ENCODE results near the gene AKR1B15.
"Not testable (repeated sequence)": the region's sequence is repeated elsewhere in the genome, so short reads cannot be mapped to it uniquely, and the experiment has no call there.

The AKR1B15 gene

GRCh38 chr7:134532954-134533218, 16.0 kb upstream of the AKR1B15 start:
- no peak for DNase-seq (ENCODE audit: low spot score)

- no peak for DNase-seq (ENCODE audit: low spot score)
Observed at GRCh38 chr7:134533288-134533771, 15.6 kb upstream of the AKR1B15 start.

GRCh38 chr7:134534633-134535032, 14.3 kb upstream of the AKR1B15 start:
- DNase-seq (ENCODE audit: low spot score) = no peak

- DNase-seq (ENCODE audit: low spot score) = no peak
Observed at GRCh38 chr7:134535272-134535918, 13.5 kb upstream of the AKR1B15 start.

- no peak for DNase-seq (ENCODE audit: low spot score)
Observed at GRCh38 chr7:134535919-134536299, 13.0 kb upstream of the AKR1B15 start.

GRCh38 chr7:134536558-134536957, 12.4 kb upstream of the AKR1B15 start:
- DNase-seq (ENCODE audit: low spot score) = not testable (repeated sequence)

- DNase-seq (ENCODE audit: low spot score) = not testable (repeated sequence)
Observed at GRCh38 chr7:134537273-134537781, 11.6 kb upstream of the AKR1B15 start.

GRCh38 chr7:134539380-134540004, 9.4 kb upstream of the AKR1B15 start:
- no peak for DNase-seq (ENCODE audit: low spot score)

- not testable (repeated sequence) for DNase-seq (ENCODE audit: low spot score)
Observed at GRCh38 chr7:134541501-134542194, 7.3 kb upstream of the AKR1B15 start.

- no peak for DNase-seq (ENCODE audit: low spot score)
Observed at GRCh38 chr7:134542195-134542771, 6.6 kb upstream of the AKR1B15 start.

- DNase-seq (ENCODE audit: low spot score) = no peak
Observed at GRCh38 chr7:134545380-134545779, 3.5 kb upstream of the AKR1B15 start.

GRCh38 chr7:134545918-134546317, 3.0 kb upstream of the AKR1B15 start:
- no peak for DNase-seq (ENCODE audit: low spot score)

GRCh38 chr7:134546955-134547354, 2.0 kb upstream of the AKR1B15 start:
- no peak for DNase-seq (ENCODE audit: low spot score)

- DNase-seq (ENCODE audit: low spot score) = peak; percentile 82
Observed at GRCh38 chr7:134547397-134548054, 1.4 kb upstream of the AKR1B15 start.

- DNase-seq (ENCODE audit: low spot score) = no peak
Observed at GRCh38 chr7:134549366-134549765, 456 bp downstream of the AKR1B15 start.

- peak; percentile 8 for DNase-seq (ENCODE audit: low spot score)
Observed at GRCh38 chr7:134552105-134552504, 3.2 kb downstream of the AKR1B15 start.

- DNase-seq (ENCODE audit: low spot score) = peak; percentile 48
Observed at GRCh38 chr7:134553976-134554375, 5.1 kb downstream of the AKR1B15 start.

GRCh38 chr7:134554417-134554966, 5.6 kb downstream of the AKR1B15 start:
- DNase-seq (ENCODE audit: low spot score) = no peak

- DNase-seq (ENCODE audit: low spot score) = no peak
Observed at GRCh38 chr7:134557391-134557790, 8.5 kb downstream of the AKR1B15 start.

- DNase-seq (ENCODE audit: low spot score) = no peak
Observed at GRCh38 chr7:134558370-134558769, 9.5 kb downstream of the AKR1B15 start.

GRCh38 chr7:134561616-134562015, 12.7 kb downstream of the AKR1B15 start:
- DNase-seq (ENCODE audit: low spot score) = not testable (repeated sequence)

- DNase-seq (ENCODE audit: low spot score) = peak; percentile 16
Observed at GRCh38 chr7:134562136-134562535, 13.2 kb downstream of the AKR1B15 start.

Data from NAMALWA (cell line).